GOT3 (cell line): ENCODE data around the gene RPS6KA3.
"Not testable (repeated sequence)": the region's sequence is repeated elsewhere in the genome, so short reads cannot be mapped to it uniquely, and the experiment has no call there.

ENCODE experiments used
- DNase-seq: peaks from one replicate; lab custom pipeline; 2025; ENCODE audit warnings: mixed read lengths; lab: John Stamatoyannopoulos, UW

Gene RPS6KA3

DNA sequence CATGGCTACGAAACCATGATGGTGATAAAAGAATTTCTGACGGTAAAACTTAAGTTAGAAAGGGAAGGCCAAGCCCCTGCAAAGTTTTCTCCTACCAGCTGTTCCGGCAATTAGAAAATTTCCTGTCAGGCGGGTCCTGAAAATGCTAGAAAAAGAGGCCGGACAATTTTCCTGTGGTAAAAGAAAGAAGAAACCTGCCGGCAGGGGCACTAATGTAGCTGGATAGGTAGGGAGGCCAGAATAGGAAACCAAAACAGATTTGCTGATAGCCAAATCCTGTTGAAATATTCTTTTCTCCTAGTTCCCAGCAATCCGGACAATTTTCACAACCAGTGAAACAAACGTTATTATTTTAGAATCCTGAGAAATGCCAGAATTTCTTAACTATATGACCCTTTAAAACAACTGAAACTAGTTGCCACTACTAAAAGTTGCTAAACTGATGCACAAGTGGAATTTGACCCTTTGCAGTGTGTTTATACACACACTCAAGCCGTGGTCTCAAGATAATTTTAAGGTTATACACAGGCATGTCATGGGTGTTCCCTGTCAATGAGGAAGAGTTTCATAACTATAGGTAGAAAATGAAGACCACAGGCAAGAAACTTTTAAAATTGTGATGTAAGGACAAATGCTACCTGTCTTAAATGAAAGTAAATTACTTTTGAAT lies 47.7 kb downstream of the RPS6KA3 start:
- DNase-seq = no peak

DNA sequence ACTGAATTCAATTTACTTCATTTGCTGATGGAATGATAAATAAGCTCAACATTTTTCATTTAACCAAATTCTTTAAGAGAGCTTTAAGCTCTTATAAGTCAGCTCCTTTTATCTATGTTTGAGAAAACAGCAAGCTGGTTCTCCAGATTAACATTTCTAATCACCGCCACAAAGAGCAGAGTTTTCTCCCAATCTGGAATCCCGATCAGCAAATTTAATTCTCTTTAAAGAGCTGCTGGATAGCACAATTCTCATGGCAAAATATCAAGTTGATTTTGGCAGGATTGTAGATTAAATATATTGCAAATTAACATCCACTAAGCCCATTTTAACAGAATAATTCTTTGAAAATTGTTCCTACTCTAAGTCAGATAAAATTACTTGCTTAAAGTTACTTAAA lies 48.8 kb downstream of the RPS6KA3 start:
- no peak for DNase-seq

DNA sequence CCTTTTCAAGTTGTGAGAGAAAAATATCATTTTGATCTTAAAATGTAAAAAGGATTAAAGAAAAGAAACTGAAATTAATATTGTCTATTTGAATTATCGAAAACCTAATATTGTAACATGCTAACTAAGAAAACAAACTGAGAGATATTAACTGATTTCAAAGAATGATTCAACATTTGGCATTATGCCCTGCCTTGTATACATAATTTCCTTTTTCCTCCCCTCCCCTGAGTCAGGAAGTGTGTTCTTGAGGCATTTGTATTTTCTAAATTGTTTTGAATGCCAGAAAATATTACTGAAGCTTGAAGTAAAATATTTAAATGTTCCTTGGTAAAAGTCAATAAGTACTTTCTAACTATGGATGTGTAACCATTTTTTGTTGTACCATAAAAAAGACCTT lies 49.4 kb downstream of the RPS6KA3 start:
- DNase-seq = no peak

DNA sequence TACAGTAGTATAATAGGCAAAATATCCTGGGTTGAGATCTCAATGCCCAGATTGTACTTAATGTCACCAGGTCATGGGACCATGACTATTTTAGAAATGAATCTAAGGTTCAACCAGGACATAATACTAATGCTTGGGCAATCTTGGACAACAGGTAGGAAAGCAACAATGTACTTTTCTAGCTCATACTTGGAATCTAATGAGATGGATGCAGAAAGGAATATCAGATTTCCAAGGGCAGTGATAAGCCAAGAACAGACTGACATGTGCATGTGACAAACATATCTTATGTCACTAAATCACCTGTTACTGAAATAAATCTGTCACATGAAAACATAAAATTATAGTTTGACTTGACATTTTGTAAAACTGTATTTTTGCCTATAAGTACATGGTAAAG lies 51.1 kb downstream of the RPS6KA3 start:
- no peak for DNase-seq

DNA sequence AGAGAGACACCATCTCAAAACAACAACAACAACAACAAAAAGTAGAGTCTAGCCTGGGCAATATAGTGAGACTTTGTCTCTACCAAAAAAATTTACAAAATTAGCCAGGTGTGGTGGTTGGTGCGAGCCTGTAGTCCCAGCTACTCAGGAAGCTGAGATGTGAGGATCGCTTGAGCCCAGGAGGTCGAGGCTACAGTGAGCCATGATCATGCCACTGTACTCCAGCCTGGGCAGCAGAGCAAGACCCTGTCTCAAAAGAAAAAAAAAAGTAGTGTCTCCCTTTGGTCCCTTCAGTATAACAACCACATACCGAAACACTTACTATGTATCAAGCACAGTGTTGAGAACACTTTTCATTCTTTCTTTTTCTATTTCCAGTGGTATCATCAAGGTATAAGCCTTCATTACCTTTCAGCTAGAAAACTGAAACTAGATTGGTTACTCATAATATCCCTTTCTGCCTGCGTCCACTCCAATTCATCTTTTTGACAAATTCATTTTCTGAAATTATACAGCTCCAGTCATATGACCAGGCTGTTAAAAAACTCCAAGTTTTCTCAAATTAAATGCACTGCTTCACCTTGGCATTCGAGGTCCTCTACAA lies 54.1 kb downstream of the RPS6KA3 start:
- no peak for DNase-seq

DNA sequence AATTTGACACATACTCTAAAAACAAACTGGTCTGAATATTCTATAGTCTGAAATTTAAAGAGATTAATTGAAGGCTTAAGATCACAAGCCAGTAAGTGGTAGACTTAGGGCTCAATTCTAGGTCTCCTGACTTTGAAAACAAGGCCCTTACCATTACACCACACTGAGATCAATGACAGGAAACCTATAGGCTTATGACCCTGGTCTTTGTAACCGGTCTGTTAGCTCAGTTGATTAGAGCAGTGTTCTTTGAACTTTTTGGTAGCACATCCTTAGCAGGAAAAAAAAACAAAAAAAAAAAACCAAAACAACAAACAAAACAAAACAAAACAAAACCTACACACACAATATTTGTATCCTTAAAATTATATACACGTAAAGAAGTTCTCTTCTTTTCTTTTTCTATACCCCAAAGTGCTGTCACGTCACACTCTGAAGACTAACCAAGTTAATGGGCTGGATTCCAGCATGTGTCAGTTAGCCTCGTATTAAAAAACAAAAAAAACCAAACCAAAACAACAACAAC lies 55.4 kb downstream of the RPS6KA3 start:
- DNase-seq = no peak

DNA sequence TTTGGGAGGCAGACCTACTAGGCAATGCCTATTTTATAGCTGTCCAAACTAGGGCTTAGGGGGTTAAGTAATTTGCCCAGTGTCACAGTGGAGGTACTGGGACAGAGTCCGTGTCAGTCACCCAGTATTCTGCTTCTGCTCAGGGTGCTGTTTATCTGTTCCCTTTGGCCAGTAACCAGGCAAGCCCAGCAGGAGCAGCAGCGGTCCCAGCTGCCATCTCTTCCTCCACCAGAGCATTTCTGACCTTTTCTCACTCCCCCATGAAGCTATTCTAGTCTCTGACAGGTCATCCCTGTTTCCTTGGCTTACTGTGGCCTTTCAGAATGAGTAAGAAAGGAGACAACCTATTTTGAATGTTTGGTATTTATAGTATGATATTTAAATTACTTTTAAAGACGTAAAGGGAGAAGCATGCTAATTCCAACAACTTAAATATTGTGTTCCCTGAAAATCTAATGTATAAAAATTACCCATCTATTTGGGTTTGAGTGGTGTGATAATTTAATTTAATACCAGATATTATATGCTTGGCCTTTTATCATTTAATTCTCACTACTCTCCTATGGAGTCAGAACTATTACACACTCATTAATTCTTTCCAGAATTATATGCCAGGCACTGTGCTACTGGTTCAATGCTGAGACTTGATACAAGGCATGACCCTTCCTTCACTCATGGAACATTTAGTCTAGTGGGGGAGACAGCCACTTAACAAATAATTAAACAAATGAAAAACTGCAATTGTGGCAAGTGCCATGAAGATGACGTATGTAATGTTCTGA lies 60.6 kb downstream of the RPS6KA3 start:
- no peak for DNase-seq

DNA sequence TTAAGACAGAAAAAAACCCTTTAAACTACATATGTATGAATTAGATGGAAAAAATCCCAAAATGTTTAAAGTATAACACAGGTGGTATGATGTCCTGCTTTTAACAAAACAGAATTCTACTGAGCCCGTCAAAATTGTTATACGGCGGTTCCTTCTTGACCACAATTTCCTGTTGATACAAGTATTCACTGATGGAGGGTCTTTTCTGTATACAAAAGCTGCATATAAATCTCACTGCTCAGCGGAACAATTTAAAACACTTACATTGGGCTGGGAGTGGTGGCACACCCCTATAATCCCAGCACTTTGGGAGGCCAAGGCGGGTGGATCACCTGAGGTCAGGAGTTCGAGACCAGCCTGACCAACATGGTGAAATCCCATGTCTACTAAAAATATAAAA lies 62.4 kb downstream of the RPS6KA3 start:
- no peak for DNase-seq

DNA sequence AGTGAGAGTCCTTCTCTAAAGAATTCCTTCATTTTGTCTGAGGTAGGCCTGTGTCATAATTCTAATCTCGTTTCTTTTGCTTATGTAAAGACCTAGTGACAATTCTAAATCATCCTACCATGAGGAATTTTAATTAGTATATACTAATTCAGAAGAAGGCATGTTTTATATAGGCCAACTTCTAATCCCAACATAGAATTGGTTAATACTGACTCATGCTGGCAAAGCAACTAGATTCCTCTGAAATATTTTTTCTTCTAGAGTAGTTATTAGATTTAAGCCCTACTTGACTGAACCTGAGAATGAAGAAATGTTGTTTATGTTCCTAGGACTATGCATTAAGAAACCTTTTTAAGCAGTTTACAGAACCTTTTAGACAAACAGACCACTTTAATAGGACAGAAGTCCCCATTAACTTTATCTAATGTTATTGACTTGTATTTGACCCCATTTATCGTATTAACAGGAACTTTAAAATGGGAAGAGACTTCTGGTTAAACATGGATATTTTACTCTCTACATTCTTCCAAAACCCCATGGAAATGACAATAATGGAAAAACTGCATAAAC lies 69.0 kb downstream of the RPS6KA3 start:
- no peak for DNase-seq

DNA sequence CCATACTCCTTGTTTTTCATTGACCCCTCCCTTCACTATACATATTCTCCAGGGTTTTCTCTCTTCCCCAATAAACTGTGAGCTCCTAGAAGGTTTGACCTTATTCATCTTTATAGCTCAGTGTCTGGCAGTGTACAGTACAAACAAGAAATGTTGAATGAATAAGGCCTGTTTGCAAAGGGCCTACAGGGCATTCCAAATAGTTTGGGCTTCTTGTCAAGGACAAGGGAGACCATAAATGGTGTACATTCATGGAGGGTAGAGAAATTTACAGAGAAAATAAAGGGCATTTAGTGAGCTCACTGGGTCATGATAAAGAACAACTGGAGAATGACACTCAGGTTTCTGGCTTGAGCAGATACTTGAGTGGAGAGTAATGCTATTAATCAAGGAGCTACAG lies 77.5 kb downstream of the RPS6KA3 start:
- DNase-seq = no peak

DNA sequence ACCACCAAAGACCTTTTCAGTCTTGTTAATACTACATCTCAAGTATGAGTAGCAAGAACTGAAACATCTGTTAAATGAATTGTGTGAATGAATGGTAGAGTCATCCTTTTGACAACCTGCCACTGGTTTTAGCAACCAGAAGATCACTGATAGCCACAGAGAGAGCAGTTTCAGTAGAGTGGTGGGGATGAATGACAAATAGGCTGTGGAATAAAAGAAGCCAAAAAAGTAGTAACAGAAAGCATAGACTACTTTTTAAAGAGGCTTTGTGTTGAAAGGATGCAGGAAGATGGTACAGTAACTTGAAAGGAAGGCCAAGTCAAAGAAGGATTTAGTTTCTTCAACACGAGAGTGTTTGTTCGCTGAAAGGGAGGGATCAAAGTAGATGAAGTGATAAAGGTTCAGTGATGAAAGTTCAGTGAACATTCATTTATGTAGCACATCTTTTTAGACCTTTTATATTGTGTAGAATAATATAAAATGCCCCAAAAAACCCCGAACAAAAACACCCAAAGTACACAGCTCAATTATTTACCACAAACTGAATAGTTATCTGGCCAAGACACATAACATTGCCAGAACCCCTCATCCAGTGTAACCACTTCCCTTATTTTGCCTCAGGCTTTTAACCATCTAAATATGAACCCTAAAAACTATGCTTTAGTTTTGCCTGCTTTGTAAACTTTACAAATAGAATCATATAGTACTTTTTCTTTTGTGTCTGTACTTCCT lies 84.9 kb downstream of the RPS6KA3 start:
- no peak for DNase-seq

DNA sequence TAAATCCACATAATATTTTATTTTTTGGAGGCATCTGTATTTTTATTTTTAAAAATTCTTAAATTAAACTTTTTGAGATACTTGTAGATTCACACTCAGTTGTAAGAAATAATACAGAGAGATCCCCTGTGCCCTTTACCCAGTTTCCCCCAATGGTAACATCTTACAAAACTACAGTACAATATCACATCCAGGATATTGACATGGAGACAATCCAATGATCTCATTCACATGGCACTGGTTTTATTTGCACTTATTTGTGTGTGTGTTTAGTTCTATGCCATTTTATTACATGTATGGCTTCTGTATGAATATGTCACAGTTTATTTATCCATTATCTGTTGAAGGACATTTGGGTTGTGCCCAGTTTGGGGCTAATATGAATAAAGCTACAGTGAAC lies 89.6 kb downstream of the RPS6KA3 start:
- no peak for DNase-seq

DNA sequence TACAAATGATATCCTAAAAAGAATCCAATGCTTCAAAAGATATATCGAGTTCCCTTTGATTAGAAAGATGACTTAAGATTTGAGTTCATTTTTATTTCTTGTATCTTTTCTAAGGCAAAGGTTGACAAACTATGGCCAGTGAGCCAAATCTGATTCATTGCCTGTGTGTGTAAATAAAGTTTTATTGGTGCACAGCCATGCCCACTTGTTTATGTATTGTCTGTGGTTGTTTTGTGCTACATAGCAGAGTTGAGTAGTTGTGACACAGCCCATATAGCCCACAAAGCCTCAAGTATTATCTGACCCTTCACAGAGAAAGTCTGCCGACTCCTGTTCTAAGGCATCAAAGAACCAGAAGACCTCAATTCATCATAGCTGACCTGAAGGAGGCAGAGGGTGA lies 92.9 kb downstream of the RPS6KA3 start:
- no peak for DNase-seq

DNA sequence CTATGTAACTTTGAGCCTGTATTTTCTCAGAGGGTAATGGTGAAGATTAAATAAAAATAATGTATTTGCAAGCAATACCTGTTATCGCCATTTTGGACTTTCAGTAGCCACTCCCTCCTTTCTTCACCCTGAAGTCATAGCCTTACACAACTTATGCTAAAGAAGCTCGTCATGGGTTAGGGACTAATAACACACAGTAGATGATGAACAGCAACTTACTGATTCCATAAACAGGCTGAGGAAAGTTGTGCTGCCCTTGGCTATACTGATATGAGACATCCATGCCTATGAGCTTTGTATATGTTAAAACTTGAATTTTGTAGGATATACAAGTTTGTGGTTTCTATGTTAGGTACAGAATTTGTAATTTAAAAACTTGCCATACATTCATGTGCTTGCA lies 93.4 kb downstream of the RPS6KA3 start:
- no peak for DNase-seq

DNA sequence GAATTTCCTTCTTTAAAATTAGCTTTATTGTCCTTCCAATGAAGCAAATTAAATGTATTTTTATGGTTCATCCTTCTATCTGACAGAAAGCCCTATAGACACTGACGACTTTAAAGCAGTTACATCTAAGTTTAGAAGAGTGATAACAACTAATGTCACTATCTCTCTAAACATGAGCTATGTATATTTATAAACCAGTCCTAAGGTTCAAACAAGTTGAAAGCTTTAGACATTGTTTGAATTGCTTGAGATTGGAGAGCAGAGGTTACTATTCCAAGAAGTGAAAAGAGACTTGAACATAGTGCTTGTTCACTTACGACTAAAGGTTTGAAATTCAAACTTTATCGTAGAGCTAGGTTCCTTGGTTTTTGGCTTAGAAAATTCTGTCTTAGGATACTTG lies 94.8 kb downstream of the RPS6KA3 start:
- DNase-seq = no peak

DNA sequence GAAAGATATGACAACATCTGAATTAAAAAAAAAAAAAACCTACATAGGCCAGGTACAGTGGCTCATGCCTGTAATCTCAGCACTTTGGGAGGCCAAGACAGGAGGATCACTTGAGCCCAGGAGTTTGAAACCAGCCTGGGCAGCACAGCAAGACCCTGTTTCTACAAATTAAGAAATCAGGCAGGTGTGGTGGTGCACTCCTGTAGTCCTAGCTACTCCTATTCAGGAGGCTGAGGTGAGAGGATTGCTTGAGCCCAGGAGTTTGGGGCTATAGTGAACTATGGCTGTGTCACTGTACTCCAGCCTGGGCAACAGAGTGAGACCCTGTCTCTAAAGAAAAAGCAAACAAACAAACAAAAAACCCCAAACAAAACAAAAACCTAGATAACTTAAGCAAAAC lies 104.2 kb downstream of the RPS6KA3 start:
- not testable (repeated sequence) for DNase-seq

DNA sequence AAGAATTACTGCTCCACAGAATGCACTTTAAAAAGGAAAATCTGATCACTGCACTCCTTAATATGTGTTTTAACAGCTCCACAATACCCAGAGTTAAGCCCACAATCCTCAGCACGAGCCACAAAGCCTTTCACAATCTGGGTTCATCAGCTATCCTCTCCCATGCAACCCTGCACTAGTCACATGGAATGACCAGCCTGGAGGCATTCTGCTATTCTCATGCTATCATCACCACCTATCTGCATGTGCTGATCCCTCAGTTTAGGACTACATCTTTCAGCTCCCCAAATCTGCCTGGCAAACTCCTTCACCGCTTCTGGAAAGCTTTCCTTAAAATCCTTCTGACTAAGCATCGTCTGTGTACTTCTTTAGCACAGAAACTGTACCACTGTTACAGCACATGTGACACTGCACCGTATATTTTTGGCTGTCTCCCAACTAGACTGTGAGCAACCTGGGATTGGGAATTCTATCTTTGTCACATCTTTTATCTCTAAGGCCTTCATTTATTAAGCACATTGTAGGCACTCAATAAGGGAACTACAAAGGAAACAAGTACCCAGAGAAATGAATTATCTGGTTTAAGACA lies 106.8 kb downstream of the RPS6KA3 start:
- DNase-seq = no peak

DNA sequence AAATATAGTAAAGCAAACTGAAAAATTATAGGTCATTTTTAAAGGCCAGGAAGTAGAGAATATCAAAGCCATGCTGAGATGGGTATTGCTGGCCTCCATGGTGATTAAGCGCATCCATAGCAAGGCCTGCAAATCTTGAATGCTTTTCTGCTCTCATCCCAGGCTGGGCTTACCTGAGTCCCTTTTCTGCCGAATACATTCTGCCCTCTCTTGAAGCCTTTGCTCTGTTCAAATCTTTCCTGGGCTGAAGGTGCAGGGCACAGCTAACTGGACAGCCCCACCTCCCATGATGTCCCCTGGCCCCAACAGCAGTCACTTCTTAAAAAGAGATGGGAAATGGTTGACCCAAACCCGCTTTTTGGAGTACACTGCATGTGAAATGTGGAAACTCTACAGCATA lies 115.0 kb downstream of the RPS6KA3 start:
- no peak for DNase-seq

DNA sequence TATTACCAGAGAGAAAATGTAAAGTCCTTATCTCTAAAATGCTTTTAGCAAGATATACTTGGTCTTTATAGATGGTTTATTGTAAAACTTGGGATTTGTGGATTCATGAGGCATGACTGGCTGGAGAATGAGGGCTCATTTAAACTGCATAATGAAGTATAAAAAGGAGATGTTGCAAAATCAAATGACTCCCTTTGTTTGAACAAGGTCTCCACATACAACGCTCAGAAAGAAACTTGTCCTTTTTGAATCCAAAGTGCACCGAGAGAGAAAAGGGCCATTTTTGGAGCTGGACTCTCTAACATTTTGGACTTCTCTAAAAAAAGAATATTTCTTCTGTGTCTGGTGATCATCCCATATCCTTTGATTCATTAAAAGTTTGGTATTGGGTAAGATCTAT lies 117.4 kb downstream of the RPS6KA3 start:
- DNase-seq = no peak

DNA sequence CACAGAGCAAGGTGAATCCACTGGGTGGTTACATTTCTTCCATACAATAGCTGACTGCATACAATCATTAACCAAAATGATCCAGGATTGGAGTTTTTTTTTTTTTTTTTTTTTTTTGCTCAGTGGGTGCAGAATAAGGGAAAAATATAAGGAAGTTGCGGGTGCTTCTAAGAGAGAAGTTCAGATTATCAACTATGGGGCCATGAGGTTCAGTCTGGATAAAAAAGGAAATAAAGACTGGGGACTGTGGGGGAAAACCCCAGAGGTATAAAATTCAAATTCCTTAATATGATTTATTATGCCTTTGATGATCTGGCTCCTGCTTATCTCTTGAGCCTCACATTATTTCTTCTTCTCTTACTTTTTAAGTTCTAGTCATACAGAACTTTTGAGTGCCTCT lies 119.1 kb downstream of the RPS6KA3 start:
- DNase-seq = no peak

DNA sequence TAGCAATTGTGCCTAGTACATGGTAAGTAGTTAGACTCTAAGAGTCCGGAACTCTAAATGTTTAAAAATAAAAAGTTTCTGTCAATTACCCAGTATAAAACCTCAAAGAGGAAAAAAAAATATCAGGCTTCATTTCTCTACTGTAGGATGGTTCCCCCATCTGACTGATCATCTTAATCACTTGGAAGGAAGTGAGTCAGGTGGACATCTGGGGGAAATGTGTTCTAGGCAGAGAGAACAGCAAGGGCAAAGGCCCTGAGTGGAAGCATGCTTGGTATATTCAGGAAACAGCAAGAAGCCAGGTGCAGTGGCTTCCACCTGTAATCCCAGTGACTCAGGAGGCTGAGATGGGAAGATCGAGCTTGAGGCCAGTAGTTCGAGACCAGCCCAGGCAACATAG lies 122.2 kb downstream of the RPS6KA3 start:
- DNase-seq = no peak

DNA sequence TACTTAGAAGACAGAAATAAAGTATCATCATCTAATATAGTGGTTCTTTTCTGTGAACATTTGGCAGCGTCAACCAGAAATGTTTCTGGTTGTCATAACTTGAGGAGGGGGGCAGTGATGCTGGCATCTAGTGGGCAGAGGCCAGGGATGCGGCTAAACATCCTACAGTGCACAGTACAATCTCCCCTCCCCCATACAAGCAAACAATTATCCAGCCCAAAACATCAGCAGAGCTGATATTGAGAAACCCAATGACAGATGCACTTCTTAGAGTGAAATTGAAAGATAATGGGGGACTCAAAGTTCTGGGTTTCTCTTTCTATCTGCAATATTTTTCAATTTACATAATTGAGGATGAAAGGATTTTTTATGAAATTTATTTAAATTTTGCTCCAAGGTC lies 123.1 kb downstream of the RPS6KA3 start:
- DNase-seq = no peak
